NCI-H146 (cell line): Measurements from ENCODE around the gene SYT17.
A peak's percentile ranks its signal among the peaks of the same experiment; 100 is the strongest.
"Not testable (repeated sequence)": the region's sequence is repeated elsewhere in the genome, so short reads cannot be mapped to it uniquely, and the experiment has no call there.

Experiments
- DNase-seq: peaks from one replicate; lab custom pipeline; 2025; lab: John Stamatoyannopoulos, UW

The SYT17 gene

DNA sequence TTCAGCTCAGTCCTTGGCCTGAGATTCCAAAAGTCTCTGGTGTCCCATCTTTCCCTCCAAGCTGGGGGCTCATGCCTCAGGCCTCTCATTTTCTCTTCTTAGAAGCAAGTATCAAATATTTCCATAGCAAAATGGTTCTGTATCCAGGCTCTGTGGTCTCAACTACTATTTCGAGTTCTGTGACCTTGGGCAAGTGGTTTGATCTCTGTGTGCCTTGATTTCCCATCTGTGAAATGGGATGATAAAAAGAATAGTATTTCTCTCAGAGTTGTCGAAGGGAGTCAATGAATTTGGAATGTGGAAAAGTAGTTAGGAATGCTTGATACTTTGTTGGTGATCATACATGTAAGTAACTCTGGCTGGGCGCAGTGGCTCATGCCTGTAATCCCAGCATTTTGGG lies 6.4 kb downstream of the SYT17 start:
- DNase-seq: no peak

DNA sequence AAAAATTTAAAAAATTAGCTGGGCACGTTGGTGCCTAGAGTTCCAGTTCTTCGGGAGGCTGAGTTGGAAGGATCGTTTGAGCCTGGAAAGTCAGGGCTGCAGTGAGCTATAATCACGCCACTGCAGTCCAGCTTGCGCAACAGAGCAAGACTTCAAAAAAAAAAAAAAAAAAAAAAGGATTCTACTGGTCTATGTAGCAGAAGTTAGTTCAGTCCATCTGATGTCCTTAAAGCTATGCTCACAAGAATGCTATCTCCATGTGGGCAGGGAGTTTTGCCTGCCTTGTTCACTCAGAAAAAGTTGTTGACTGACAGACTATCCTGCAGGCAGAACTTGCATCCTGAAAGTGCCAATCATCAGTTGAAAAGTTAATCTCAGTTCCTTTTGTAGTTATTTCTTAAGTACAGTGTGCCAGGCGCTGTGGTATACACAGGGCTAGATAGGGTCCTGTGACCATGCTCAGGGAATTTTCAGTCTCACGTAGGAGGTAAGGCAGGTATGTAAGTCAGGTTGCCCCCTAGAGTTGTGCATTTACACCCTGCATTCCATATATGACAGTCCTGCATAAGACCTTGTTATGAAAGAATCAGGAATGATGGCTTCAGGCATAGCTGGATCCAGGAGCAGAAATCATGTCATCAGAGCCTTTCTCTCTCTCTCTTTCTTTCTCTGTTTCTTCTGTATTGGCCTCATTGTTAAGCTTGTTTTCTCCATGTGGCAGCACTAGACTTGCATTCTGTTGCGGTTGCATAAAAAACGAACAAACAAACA lies 7.6 kb downstream of the SYT17 start:
- no peak for DNase-seq

DNA sequence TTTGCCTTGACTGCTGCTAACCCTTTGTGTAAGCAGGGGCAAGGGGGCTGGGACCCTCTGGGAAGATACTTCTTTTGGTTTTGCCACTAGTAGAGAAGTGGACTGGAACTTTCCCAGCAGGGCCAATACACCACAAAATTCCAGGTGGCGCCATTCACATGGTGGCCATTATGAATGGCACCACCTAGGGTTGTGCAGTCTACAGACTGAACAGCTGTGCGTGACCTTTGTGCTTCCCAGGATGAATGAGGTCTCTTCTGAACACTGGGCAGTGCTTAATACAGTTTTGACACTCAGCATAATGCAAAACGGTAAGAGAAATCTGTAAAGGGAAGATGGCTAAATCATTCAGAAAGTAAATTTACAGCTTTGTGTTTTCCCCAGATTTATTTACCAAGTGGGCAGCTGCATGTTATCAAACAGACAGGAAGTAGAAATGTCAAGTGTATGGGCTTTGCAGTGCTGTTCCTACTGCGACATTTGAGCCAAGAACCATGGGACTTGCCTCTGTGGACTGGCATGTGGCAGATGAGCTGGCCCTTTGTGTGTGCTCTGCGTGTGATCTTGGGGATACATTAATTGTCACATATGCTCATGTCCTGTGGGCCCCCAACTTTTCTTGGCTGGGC lies 9.2 kb downstream of the SYT17 start:
- DNase-seq: peak; percentile 19

DNA sequence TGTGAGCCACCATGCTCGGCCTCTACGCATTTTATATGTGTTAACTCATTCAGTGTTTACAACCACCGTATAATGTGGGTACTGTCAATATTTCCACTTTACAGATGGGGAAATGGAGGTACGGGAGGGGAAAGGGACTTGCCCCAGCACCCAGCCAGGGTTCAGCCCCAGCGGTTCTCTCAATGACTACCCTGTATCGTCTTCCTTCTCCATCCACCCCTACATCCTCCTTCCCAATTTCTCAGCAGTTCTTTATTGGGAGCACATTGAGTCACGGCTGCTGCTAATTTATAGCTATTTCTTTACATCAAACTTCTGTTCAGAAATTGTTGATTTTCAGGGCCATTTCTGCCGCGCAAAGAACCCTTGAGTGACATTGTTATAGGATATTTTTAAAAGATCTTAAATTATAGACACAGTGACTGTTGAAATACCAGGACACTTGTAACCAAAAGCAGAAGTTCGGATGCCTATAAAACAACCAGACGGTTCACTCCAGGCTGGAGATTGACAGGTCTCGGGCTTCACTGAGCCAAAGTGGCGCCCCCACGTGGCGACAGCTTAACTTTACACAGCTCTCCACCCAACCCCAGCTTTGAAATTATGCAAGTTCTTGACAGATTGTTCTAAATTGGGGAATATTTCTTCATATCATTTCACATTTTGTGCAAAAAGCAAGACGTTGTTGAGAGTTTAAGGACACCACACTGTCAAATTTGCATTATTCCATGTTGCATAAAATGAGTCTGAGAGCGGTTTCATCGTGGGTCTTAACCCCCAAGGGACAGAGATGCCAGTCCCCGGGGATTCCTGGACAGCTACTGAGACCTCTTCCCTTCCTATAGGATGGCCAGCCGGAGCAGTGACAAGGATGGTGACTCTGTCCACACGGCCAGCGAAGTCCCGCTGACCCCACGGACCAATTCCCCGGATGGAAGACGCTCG lies 11.8 kb downstream of the SYT17 start:
- DNase-seq: peak; percentile 45

DNA sequence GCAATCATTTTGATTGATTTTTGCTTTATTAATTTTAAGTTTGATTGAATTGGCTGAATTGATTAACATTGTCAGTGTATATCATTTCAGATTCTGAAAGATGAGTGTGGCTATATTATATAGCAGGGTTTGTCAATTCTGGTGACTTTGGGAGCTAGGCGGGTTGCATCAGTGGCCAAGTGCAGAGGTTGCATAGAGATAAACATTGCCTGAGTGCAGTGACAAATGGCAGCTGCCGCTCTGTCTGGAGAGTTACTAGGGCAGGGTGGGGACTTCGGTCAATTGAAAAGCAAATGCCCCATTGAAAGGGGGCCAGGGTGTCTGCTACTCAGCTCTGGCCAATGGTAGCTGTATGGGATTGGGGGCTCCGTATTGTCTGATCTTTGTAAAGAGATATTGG lies 12.7 kb downstream of the SYT17 start:
- no peak for DNase-seq

DNA sequence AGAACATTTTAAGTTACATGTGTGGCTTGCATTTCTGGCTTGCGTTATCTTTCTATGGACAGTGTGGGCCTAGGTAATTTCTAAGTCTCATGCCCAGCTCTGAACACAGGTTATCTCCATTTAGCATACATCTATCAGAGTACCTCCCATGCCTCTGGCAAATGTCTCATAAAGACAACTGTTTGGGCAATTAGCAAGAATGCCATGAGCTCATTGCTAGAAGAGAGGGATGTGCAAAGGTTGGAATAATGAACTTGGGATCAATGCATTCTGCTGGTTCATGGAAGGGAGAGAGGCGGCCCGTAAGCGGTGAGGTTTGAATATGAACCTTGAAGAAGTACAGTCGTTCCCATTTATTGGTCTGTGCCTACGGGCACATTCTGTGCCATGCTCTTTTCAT lies 14.4 kb downstream of the SYT17 start:
- DNase-seq: no peak

DNA sequence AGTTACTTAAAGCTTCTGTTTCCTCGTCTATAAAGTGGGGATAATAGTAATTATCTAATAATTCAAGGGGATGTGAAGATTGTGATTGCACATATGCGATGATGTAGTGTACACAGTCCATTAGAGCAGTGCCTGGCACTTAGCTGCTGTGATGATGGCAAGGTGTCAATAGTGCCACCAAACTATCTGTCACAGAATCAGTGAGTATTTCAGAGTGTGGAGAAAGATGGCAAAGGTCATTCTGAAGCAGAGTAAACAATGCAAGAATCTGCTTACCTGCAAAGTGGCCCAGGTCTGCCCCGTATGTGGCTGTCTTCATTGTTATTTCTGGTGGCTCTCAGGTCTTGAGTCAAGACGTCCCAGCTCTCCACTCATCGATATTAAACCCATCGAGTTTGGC lies 15.1 kb downstream of the SYT17 start:
- no peak for DNase-seq

DNA sequence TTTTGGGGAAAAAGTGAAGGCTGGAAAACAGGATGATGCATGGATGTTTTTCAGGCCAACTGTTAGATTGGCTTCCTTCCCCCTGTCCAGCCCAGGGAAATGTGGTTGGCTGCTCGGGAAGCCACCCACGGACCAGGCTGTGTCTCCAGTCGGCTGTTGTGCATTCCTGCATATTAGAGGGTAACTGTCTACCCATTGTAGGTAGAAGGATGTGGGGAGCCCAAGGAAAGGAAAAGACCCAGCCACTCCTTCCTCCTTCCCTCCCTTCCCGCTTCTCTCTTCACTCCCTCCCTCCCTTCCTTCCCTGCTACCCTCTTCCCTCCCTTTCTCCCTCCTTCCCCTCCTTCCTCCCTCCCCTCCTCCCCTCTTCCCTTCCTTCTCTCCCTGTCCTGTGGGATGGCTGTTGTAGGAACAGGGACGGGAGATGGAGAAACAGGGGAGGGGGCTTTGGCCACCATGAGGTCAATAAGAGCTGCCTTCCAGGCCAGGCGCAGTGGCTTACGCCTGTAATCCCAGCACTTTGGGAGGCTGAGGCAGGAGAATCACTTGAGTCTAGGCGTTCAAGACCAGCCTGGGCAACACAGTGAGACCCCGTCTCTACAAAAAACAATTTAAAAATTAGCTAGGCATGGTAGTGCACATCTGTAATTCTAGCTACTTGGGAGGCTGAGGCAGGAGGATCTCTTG lies 16.9 kb downstream of the SYT17 start:
- no peak for DNase-seq

DNA sequence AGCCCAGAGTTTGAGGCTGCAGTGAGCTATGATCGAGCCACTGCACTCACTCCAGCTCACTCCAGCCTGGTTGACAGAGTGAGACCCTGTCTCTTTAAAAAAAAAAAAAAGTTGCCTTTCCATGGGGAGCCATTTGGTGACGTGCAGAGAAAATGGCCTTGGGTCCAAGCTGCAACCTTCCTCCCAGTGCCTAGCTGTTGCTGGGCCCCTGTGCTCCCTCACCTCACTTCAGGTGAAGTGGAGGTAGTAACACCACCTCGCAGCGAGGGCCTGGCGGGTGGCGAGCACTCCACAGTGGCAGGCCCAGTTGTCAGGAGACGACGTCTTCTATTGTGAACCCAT lies 17.4 kb downstream of the SYT17 start:
- no peak for DNase-seq

DNA sequence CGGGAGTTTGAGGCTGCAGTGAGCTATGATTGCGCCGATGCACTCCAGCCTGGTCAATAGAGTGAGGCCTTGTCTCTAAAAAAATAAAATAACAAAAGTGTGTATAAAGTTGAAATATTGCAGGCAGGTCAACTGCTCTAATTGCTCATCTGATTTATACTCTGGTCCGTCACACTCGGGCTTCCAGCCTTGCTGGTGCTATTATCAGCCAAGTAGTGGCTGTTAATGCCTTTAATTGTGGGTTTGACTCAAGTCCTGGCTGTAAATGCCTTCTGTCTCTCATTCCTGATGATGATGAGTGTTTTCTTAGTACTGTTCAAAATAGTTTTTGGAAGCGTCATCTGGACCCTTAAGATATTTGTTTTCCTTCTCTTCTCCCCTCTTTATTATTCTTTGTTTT lies 18.4 kb downstream of the SYT17 start:
- DNase-seq: no peak

DNA sequence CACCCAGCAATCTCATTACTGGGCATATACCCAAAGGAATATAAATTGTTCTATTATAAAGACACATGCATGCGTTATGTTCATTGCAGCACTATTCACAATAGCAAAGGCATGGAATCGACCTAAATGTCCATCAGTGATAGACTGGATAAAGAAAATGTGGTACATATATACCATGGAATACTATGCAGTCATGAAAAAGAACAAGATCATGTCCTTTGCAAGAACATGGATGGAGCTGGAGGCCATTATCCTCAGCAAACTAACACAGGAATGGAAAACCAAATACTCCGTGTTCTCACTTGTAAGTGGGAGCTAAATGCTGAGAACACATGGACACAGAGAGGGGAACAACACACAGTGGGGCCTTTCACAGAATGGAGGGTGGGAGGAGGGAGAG lies 19.9 kb downstream of the SYT17 start:
- DNase-seq: not testable (repeated sequence)

DNA sequence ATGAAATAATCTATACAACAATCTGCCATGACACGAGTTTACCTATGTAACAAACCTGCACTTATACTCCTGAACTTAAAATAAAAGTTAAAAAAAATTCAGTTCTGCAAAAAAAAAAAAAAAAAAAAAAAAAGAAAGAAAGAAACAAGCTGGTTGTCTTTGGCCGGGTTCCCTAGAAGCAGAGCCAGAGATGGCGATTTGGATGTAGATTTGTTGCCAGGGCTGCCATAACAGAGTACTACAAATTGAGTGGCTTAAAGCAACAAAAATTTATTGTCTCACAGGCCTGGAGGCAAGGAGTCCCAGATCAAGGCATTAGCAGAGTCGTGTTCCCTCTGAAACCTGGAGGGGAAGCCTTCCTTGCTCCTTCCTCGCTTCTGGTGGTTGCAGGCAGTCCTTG lies 20.4 kb downstream of the SYT17 start:
- no peak for DNase-seq

DNA sequence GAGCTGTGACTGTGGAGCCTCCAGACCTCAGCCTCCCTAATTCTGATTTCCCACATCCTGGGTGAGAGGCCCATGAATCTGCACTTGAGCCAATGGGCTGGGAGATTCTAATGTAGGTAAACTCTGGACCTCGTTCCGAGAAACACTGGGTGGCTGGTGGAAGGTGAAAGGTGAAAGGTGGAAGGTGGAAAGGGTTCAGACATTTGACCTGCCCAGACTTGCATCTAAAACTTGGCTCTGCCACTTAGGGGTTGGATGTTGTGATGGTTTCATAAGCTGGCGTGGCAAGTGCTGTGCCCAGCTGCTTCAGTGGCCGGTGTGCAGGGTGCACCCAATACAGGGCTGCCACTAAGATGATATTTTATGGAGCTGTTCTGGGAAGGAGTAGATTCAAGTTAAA lies 24.8 kb downstream of the SYT17 start:
- no peak for DNase-seq

DNA sequence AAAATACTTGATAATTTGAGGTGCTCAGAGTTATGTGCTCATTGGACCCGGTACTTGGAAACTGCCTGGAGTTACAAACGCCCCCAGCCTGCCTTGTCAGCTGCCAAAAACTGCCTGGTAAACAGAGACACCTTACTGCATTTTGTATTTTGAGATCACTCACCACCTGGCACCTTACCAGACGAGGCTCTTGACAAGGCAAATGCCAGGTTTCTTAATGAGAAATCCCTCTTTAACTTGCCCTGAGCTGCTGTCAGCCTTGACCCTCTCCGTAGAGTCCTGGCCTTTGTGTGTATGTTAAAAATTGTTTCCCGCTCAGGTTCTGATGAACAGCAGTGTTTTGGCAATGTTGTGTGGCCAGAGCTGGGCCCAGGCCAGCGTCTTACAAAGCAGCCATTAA lies 28.8 kb downstream of the SYT17 start:
- DNase-seq: no peak

DNA sequence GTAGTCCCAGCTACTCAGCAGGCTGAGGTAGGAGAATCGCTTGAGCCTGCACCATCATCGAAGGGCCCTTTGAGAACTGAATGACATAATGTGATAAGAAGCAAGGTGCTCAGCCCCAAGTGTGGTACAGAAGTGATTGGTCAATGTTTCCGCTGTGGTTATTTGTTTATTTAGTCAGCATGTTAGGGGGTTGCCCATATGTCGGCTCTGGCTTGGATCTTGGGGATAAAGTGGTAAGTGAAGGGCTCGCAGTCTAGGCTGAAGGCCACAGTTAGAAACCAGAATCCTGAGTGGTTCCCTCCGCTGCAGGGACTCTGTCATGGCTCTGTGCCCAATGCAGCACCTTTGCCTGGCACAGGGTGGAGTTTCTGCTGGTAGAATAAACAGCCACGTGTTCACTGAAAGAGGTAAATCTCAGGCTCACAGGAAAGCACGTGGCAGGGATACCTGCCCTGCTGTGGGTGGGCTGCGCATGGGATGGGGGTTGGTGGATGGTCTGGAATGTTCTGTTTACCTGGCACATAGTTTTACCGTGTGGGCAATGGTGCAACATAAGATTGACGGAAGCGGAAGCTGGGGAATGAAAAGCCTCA lies 35.4 kb downstream of the SYT17 start:
- no peak for DNase-seq

DNA sequence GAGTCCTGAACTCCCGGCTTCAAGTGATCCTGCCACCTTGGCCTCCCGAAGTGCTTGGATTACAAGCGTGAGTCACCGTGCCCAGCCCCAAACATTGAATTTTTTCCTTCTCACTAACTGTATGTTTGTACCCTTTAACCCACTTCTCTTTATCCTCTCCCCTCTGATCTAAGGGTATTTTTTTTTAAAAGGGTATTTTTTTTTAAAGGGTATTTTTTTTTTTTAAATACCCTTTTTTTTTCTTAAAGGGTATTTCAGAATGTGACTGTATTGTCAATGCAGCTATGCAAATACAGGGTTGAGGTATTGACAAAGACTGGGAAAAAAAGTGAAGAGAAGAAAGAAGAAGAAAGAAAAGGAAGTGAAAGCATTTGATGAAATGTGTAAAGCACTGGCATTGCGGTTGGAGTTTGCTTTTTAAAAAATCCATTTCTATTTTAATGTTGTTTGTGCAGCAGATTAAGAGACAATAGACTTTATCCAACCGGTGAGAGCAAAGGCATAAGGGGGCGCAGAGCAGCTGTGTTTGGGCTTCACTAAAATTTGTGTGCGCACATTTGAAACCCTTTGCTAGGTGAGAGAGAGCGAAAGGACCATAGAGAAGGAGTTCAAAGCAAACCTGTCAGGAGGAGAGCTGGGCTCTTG lies 42.4 kb downstream of the SYT17 start:
- peak; percentile 62 for DNase-seq

DNA sequence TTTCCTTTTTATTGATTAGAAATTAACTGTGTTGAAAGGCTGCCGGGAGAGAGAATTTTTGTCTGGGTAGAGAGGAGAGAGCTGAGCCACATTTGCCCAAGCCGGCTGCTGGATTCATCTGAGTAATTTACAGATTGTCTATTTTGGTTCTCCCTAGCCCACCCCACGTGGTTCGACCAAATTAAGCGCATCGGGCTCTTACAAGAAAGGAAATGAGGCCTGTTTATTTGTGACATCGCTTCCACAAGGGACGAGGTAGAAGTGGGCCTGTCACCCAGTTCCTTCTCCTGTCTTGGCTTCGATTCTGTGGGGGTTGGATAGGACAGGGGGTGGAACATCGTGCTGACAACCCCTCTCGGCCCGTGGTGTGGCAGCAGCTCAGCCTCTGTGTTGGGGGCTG lies 42.9 kb downstream of the SYT17 start:
- DNase-seq: peak; percentile 47

DNA sequence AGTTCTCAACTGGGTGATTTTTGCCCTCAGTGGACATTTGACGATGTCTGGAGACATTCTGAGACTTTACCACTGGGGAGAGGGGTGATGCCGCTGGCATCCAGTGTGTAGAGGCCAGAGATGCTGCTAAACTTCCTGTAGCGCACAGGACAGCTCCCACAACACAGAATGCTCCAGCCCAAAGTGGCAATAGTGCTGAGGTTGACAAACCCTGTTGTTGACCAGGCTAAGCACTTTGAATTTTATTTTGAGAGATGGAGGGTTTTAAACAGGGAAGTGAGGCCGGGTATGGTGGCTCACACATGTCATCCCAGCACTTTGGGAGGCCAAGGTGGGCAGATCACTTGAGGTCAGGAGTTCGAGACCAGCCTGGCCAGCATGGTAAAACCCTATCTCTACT lies 44.0 kb downstream of the SYT17 start:
- DNase-seq: no peak

DNA sequence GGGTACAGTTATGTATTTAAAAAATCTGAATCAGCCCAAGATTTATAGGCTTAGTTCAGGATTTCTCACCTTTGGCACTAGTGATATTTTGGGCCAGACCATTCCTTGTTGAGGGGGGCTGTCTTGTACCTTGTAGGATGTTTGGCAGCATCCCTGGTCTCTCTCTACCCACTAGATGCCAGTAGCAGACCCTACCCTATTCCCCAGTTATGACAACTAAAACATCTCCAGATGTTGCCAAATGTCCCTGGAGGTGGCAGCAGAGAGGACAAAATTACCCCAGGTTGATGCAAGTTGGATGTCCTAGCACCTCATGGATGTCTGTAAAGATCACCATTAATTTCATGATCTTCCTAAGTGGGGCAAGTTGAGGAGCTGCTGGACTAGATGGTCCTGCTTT lies 45.8 kb downstream of the SYT17 start:
- DNase-seq: peak; percentile 34

DNA sequence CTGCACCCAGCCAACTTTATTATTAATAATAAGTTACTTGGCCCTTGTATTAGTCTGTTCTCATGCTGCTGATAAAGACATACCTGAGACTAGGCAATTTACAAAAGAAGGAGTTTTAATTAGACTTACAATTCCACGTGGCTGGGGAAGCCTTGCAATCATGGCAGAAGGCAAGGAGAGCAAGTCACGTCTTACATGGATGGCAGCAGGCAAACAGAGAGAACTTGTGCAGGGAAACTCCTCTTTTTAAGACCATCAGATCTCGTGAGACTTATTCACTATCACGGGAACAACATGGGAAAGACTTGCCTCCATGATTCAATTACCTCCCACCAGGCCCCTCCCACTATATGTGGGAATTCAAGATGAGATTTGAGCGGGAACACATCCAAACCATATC lies 47.7 kb downstream of the SYT17 start:
- no peak for DNase-seq

DNA sequence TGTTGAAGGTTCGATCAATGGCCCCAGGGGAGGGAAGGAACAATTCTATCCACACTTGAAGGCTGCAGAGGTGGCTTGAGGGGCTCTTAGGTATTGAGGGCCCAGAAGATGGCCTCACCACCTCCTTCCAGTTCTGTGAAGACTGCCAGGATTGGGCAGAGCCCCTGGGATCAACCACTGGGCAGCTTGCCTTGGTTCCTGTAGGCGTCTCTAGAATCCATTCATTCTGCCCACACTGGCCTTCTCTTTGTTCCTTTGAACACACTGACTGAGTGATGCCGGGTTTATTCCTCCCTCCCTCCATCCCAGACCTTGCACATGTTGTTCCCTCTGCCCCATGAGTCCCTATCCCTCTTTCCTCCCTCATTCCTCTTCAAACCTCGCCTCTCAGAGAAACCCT lies 50.5 kb downstream of the SYT17 start:
- DNase-seq: no peak

DNA sequence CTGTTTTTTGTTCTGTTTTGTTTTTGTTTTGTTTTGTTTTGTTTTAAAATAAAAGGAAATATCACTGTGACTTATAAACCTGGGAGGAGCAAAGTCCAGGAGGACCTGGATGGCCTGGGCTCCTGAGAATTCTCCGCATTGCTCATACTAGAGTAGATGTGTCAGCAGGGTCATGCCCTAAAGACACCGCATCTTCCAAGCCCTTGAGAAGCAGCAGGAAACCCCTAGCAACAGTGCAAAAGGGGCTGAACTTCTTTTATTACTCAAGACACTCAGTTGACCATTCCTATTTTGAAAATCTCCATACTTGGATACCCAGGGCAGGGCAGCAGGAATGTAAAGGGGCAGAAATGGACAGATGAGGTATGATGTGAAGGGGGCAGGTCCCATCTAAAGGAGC lies 51.8 kb downstream of the SYT17 start:
- no peak for DNase-seq
